H1 (cell line): ENCODE results near the gene ADCY2. TPM values are rescaled to one million over a fixed set of nuclear protein-coding genes. Genes with fewer than 3 reads are reported as not detected.
A peak's percentile ranks its signal among the peaks of the same experiment; 100 is the strongest.

Experiments
- CTCF ChIA-PET: fragments of 300-600 bp; sonication (Branson Sonifier 250); formaldehyde crosslinking; loops from one replicate; lab custom pipeline; 2021; ENCODE audit not compliant: partially characterized antibody; lab: Charles Lee
- POLR2A ChIA-PET: fragments of 300-600 bp; sonication (Branson Sonifier 250); formaldehyde crosslinking; loops from one replicate; lab custom pipeline; 2021; ENCODE audit warnings: inconsistent platforms; ENCODE audit not compliant: partially characterized antibody; lab: Charles Lee
- DNase-seq, 2 experiments: peaks; one replicate each; pipeline versions ENCODE4 v3.0.0 to v3.0.0-alpha.2; 2010 to 2022; ENCODE audit warnings: low spot score in 2 of 2, low read depth in 1 of 2, mixed read lengths in 1 of 2
- FAIRE-seq: peaks from 2 replicates; lab custom pipeline; 2011; peaks lifted over from hg19 to GRCh38; lab: Jason Lieb, UNC
- H2AFZ ChIP-seq: 2 replicates; pipeline ENCODE4 v1.8.1; 2012; ENCODE audit warnings: low read length, inconsistent platforms
- H2AK5ac ChIP-seq: 2 replicates; pipeline ENCODE4 v1.6.1; 2013; ENCODE audit warnings: low read depth, low read length
- H2BK120ac ChIP-seq: replicated peaks from 2 replicates; pipeline ENCODE3; 2013; ENCODE audit warnings: low read depth, low read length, inconsistent platforms
- H2BK12ac ChIP-seq: 2 replicates; pipeline ENCODE4 v1.6.1; 2013; ENCODE audit warnings: low read depth, low read length
- H2BK15ac ChIP-seq: 2 replicates; pipeline ENCODE4 v1.6.1; 2013; ENCODE audit warnings: low read length
- H2BK20ac ChIP-seq: 2 replicates; pipeline ENCODE4 v1.6.1; 2013; ENCODE audit warnings: low read length
- H2BK5ac ChIP-seq: 2 replicates; pipeline ENCODE4 v1.6.1; 2013; ENCODE audit warnings: low read depth, low read length
- H3K14ac ChIP-seq: 2 replicates; pipeline ENCODE4 v1.6.1; 2013; ENCODE audit warnings: inconsistent platforms; ENCODE audit not compliant: insufficient read length
- H3K18ac ChIP-seq: 2 replicates; pipeline ENCODE4 v1.6.1; 2013; ENCODE audit warnings: low read length; ENCODE audit errors: extremely low read depth
- H3K23ac ChIP-seq: 2 replicates; pipeline ENCODE4 v1.6.1; 2013; ENCODE audit warnings: inconsistent platforms; ENCODE audit not compliant: insufficient read length
- H3K23me2 ChIP-seq: 2 replicates; pipeline ENCODE4 v1.6.1; 2013; ENCODE audit warnings: low read depth, low read length
- H3K27ac ChIP-seq: 2 replicates; pipeline ENCODE4 v1.6.1; 2011; ENCODE audit warnings: low read depth, low read length, inconsistent platforms
- H3K27me3 ChIP-seq, 4 experiments: replicated peaks in 1 of 4; 1 replicate in 1 of 4; 2 replicates in 3 of 4; pipeline versions ENCODE4 v1.6.1 to v1.8.1; 2011 to 2013; ENCODE audit warnings: low read length in 3 of 4, mild to moderate bottlenecking in 3 of 4, inconsistent platforms in 2 of 4, mixed read lengths in 2 of 4, moderate library complexity in 1 of 4; ENCODE audit not compliant: control insufficient read depth in 3 of 4, insufficient read depth in 3 of 4; ENCODE audit errors: extremely low read depth in 1 of 4
- H3K36me3 ChIP-seq, 4 experiments: 2 replicates each; pipeline versions ENCODE4 v1.6.1 to v1.8.1; 2011 to 2013; ENCODE audit warnings: mild to moderate bottlenecking in 4 of 4, low read length in 3 of 4, moderate library complexity in 2 of 4, control low read depth in 1 of 4, inconsistent platforms in 1 of 4; ENCODE audit not compliant: insufficient read depth in 4 of 4, control insufficient read depth in 2 of 4
- H3K4ac ChIP-seq: replicated peaks from 2 replicates; pipeline ENCODE3; 2013; ENCODE audit warnings: low read length, low read depth, mixed read lengths, inconsistent platforms; ENCODE audit not compliant: insufficient read length
- H3K4me1 ChIP-seq, 4 experiments: replicated peaks in 1 of 4; 1 replicate in 1 of 4; 2 replicates in 3 of 4; pipeline versions ENCODE4 v1.6.1 to v1.8.1; 2011 to 2013; ENCODE audit warnings: low read length in 3 of 4, inconsistent platforms in 2 of 4, mixed read lengths in 1 of 4; ENCODE audit not compliant: insufficient read depth in 4 of 4, control insufficient read depth in 3 of 4
- H3K4me2 ChIP-seq, 2 experiments: 2 replicates each; pipeline versions ENCODE4 v1.6.1 to v1.8.1; 2011 to 2013; ENCODE audit warnings: low read depth in 2 of 2, low read length in 2 of 2, control low read depth in 1 of 2, inconsistent platforms in 1 of 2, mild to moderate bottlenecking in 1 of 2; ENCODE audit not compliant: insufficient read depth in 1 of 2
- H3K4me3 ChIP-seq, 4 experiments: fragments of 200-600, 300-600 bp in 1 of 4; sonication (generic), shearing (Covaris generic), sonication (Bioruptor Twin) in 1 of 4; 2 replicates each; pipeline versions ENCODE4 v1.5.1 to v1.8.1; 2011 to 2016; ENCODE audit warnings: low read length in 4 of 4, low read depth in 3 of 4, control low read depth in 2 of 4, inconsistent platforms in 2 of 4, mild to moderate bottlenecking in 2 of 4, mixed read lengths in 1 of 4, moderate library complexity in 1 of 4; ENCODE audit not compliant: insufficient read depth in 2 of 4; ENCODE audit errors: extremely low read depth in 1 of 4
- H3K56ac ChIP-seq: replicated peaks from 2 replicates; pipeline ENCODE3; 2013; ENCODE audit warnings: low read depth, mild to moderate bottlenecking, mixed read lengths, low read length, inconsistent platforms; ENCODE audit not compliant: insufficient read length
- H3K79me1 ChIP-seq: 2 replicates; pipeline ENCODE4 v1.6.1; 2013; ENCODE audit warnings: low read depth, low read length, control low read depth
- H3K79me2 ChIP-seq, 2 experiments: 2 replicates each; pipeline versions ENCODE4 v1.6.1 to v1.8.1; 2012 to 2013; ENCODE audit warnings: low read length in 2 of 2, mild to moderate bottlenecking in 2 of 2, inconsistent platforms in 1 of 2; ENCODE audit not compliant: insufficient read depth in 2 of 2, control insufficient read depth in 1 of 2
- H3K9ac ChIP-seq, 4 experiments: replicated peaks in 1 of 4; 1 replicate in 1 of 4; 2 replicates in 3 of 4; pipeline versions ENCODE4 v1.6.1 to v1.8.1; 2011 to 2013; ENCODE audit warnings: low read depth in 3 of 4, low read length in 3 of 4, control low read depth in 2 of 4, mild to moderate bottlenecking in 2 of 4, moderate library complexity in 2 of 4, inconsistent platforms in 1 of 4; ENCODE audit errors: extremely low read depth in 1 of 4
- H3K9me3 ChIP-seq, 2 experiments: 2 replicates each; pipeline versions ENCODE4 v1.6.1 to v1.8.1; 2012 to 2013; ENCODE audit warnings: mild to moderate bottlenecking in 2 of 2, moderate library complexity in 2 of 2, control low read depth in 1 of 2, inconsistent platforms in 1 of 2, low read depth in 1 of 2, low read length in 1 of 2, mixed read lengths in 1 of 2; ENCODE audit not compliant: insufficient read depth in 2 of 2
- H4K20me1 ChIP-seq, 2 experiments: replicated peaks in 1 of 2; 2 replicates each; pipeline versions ENCODE3 to v1.8.1; 2011 to 2013; ENCODE audit warnings: inconsistent platforms in 2 of 2, low read length in 2 of 2, mild to moderate bottlenecking in 1 of 2; ENCODE audit not compliant: insufficient read depth in 2 of 2, control insufficient read depth in 1 of 2
- H4K5ac ChIP-seq: 2 replicates; pipeline ENCODE4 v1.6.1; 2013; ENCODE audit warnings: low read length, low read depth, mixed read lengths, inconsistent platforms; ENCODE audit not compliant: insufficient read length
- H4K8ac ChIP-seq: 2 replicates; pipeline ENCODE4 v1.8.0; 2013; ENCODE audit warnings: mild to moderate bottlenecking, moderate library complexity, low read length, inconsistent platforms; ENCODE audit not compliant: insufficient read depth; ENCODE audit errors: extremely low read depth
- H4K91ac ChIP-seq: replicated peaks from 2 replicates; pipeline ENCODE3; 2013; ENCODE audit warnings: low read length, mixed read lengths, inconsistent platforms; ENCODE audit not compliant: insufficient read length
- CTCF ChIP-seq, 3 experiments: IDR thresholded peaks; 1 replicate in 2 of 3; 2 replicates in 1 of 3; pipeline versions ENCODE4 v1.5.1 to v1.6.1; 2011; ENCODE audit warnings: low read length in 3 of 3, mild to moderate bottlenecking in 3 of 3, inconsistent platforms in 2 of 3, low read depth in 1 of 3, moderate library complexity in 1 of 3; ENCODE audit not compliant: insufficient read depth in 1 of 3; ENCODE audit errors: control extremely low read depth in 1 of 3
- E2F6 ChIP-seq: IDR thresholded peaks from 2 replicates; pipeline ENCODE4 v1.6.1; 2012; ENCODE audit warnings: inconsistent platforms
- RAD21 ChIP-seq, 2 experiments: IDR thresholded peaks in 1 of 2; conservative IDR thresholded peaks in 1 of 2; 2 replicates each; pipeline ENCODE4 v1.6.1; 2011; ENCODE audit warnings: low read depth in 2 of 2, low read length in 2 of 2, improper control_type of control experiment in 1 of 2, inconsistent platforms in 1 of 2, mild to moderate bottlenecking in 1 of 2, moderate library complexity in 1 of 2
- WGBS, 2 experiments: shearing (Covaris generic) in 1 of 2; methylation state at CpG; one replicate each; pipeline versions ENCODE4 v1.1.6 to v1.1.7; 2013 to 2015; ENCODE audit warnings: low lambda C conversion rate in 2 of 2, mixed read lengths in 2 of 2, inconsistent platforms in 1 of 2, low coverage in 1 of 2, missing lambda C conversion rate in 1 of 2; ENCODE audit not compliant: insufficient replicate concordance in 2 of 2, insufficient coverage in 1 of 2, insufficient read length in 1 of 2; ENCODE audit errors: extremely low coverage in 1 of 2, missing lambda C conversion rate in 1 of 2; 5-methylcytosine and 5-hydroxymethylcytosine counted together
- polyA plus RNA-seq, 7 experiments: library from polyadenylated mRNA; depleted of rRNA in 3 of 7; stranded (reverse) in 5 of 7; unstranded in 2 of 7; fragments of >200 nt in 5 of 7; fragments of 200-250 nt in 2 of 7; gene quantifications; 1 replicate in 5 of 7; 2 replicates in 1 of 7; 4 replicates in 1 of 7; pipeline versions ENCODE4 v1.2.1 to v1.2.3, GENCODE V29; 2011 to 2013; ENCODE audit warnings: missing spikeins in 2 of 7, mixed read lengths in 2 of 7
- total RNA-seq: library from RNA; stranded (reverse); fragmentation: NEBNext Ultra II Directional; extraction: Animal tissue kit (Norgen Biotek cat#: 25700); gene quantifications from 2 replicates; pipeline ENCODE4 v1.2.1, GENCODE V29; 2021

ADCY2 gene
- total and polyA plus RNA-seq, 2 of the 8 experiments (the other 6 are each of a cell fraction or from before 2014, with no cell fraction given), result 35.8 to 122 TPM

- H3K23ac ChIP-seq, result no peak overlapping the region
- no peak overlapping the region for H3K4me3 ChIP-seq
- H3K4me2 ChIP-seq, result no peak overlapping the region
- H3K14ac ChIP-seq, result no peak overlapping the region
- H2BK20ac ChIP-seq, result no peak overlapping the region
- H4K20me1 ChIP-seq, result peaks cover 0 to 6% of the 10 kb centered on the region in 2 experiments
- no peak overlapping the region for H3K18ac ChIP-seq
- TF ChIP-seq RAD21 (IDR thresholded peaks at IDR 0.05 in 1 of 2, conservative IDR thresholded peaks at IDR 0.05 in 1 of 2; ENCODE audit: low read depth in 2 of 2, low read length in 2 of 2) (peak; percentile 30 to 52; a peak in 3 of 4 replicates), E2F6 (no peak), CTCF (IDR thresholded peaks at IDR 0.05; ENCODE audit: control extremely low read depth in 1 of 3, insufficient read depth in 1 of 3, low read depth in 1 of 3, low read length in 3 of 3) (peak; percentile 27 to 46 (median 43))
- no peaks in the 10 kb centered on the region for H3K23me2 ChIP-seq
- H2AFZ ChIP-seq, result no peak overlapping the region
- 85% methylated on average over 3 of the region's 3 CpGs; no CpG with 5 or more reads in 1 of the 2 experiments for WGBS, 2 experiments
- H3K4me1 ChIP-seq, result no peaks in the 10 kb centered on the region; a peak in 1 of 7 replicates
- H4K91ac ChIP-seq, result no peak overlapping the region
- no peak for FAIRE-seq
- ChIA-PET POLR2A (no interaction called here), CTCF (interaction anchor here (0.8 to 8.7 kb wide), 2 partner anchors 14 to 667 kb away, joined by 3 to 84 read pairs; no protein-coding TSS in a partner anchor)
- no peak overlapping the region for H2BK15ac ChIP-seq
- H3K56ac ChIP-seq, result no peak overlapping the region
- no peak overlapping the region for H3K27ac ChIP-seq
- H3K9me3 ChIP-seq, result no peaks in the 10 kb centered on the region
- H2BK120ac ChIP-seq, result no peak overlapping the region
- H2AK5ac ChIP-seq, result no peak overlapping the region
- H3K4ac ChIP-seq, result no peak overlapping the region
- H3K36me3 ChIP-seq, result 0 out of 8 replicates have a peak, but pooled peaks cover 0 to 2% (median 0%) of the 10 kb centered on the region in 4 experiments
- no peak overlapping the region for H2BK12ac ChIP-seq
- no peak overlapping the region for H2BK5ac ChIP-seq
- 0 out of 4 replicates have a peak, but pooled peaks cover 0 to 6% of the 10 kb centered on the region in 2 experiments for H3K79me2 ChIP-seq
- no peak for DNase-seq
- peaks cover 5% of the 10 kb centered on the region; the same call in 1 of the 2 replicates for H3K79me1 ChIP-seq
- H4K8ac ChIP-seq, result no peak overlapping the region
- H3K27me3 ChIP-seq, result no peaks in the 10 kb centered on the region
- H4K5ac ChIP-seq, result no peak overlapping the region
- no peak overlapping the region for H3K9ac ChIP-seq
Measured at GRCh38 chr5:7683753-7684152, 287.8 kb downstream of the ADCY2 start.
